ENCODE results near the gene ATP11B.

- TF ChIP-seq KDM5A (IDR thresholded peaks at IDR 0.05; ENCODE audit: low read length) (no peak), POLR2AphosphoS5 (IDR thresholded peaks at IDR 0.05; ENCODE audit: low read depth, low read length) (no peak), CTCF (IDR thresholded peaks at IDR 0.05; ENCODE audit: control extremely low read depth in 1 of 3, insufficient read depth in 1 of 3, low read depth in 1 of 3, low read length in 3 of 3) (no peak), ATF2 (IDR thresholded peaks at IDR 0.05; ENCODE audit: low read length) (no peak), POLR2A (IDR thresholded peaks at IDR 0.05; ENCODE audit: control extremely low read depth in 1 of 2, low read depth in 2 of 2, low read length in 2 of 2) (no peak), TAF7 (optimal IDR thresholded peaks at IDR 0.05; ENCODE audit: borderline replicate concordance, low read depth, low read length) (no peak), MAFK (IDR thresholded peaks at IDR 0.05; ENCODE audit: low read depth, low read length) (no peak), CHD2 (IDR thresholded peaks at IDR 0.05; ENCODE audit: low read length) (no peak), EZH2 (IDR thresholded peaks at IDR 0.05; ENCODE audit: low read depth, low read length, severe bottlenecking) (no peak), EP300 (IDR thresholded peaks at IDR 0.05; ENCODE audit: borderline replicate concordance in 1 of 2, low read depth in 2 of 2, low read length in 2 of 2) (no peak), TAF1 (IDR thresholded peaks at IDR 0.05; ENCODE audit: low read depth, low read length) (no peak), EGR1 (IDR thresholded peaks at IDR 0.05; ENCODE audit: borderline replicate concordance, low read depth, low read length) (no peak), TCF12 (IDR thresholded peaks at IDR 0.05; ENCODE audit: low read depth, low read length) (no peak), SIX5 (IDR thresholded peaks at IDR 0.05; ENCODE audit: low read depth, low read length) (no peak)
These were observed 176.5 kb downstream of the ATP11B start for GRCh38 chr3:182969853-182970252.

All from H1 (cell line).